ENCODE results near the gene KRT76.

Gene KRT76

DNA sequence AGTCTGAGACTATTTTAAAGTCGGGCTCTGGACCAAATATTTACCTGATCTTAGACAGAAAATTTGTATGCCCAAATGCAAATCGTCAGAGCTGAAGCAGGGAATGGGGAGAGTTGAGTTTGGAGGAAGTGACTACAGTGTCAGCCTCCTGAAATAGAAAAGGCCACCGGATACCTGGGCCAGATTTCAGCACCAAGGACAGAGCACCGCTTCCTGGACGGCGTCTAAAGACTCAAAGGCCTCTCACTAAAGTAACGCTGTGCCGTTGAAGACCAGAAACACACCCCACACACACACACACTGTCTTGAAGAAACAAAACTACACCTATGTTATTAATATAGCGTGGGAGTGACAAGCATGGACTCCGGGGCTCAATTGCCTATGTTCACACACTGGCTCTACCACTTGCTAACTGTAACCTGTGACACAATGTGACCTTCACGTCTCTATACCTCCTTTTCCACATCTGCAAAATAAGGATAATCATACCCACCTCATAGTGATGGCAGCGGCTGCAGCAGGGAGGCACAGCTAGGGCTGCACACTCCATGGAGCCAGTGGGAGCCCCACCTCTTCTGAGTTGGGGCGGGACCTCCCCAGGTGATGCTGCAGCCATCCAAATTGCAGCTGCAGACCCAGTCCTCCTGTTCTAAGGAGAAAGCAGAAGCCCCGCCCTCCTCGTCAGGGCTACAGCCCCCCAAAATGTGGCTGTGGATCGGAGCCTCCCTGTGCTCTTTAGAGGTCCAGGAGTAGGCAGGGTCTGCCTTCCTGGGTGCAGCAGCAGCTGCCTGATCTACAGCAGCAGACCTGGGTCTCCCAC is 35.6 kb downstream of the KRT76 start:
- H3K4me3 Mint-ChIP-seq, result no peak overlapping the region
- ATAC-seq (ENCODE audit: low read depth) (no peak), DNase-seq (ENCODE audit: low spot score in 2 of 2) (no peak)
- no peak overlapping the region for H3K27ac Mint-ChIP-seq
- H3K4me1 Mint-ChIP-seq, result no peaks in the 10 kb centered on the region
- no peaks in the 10 kb centered on the region for H3K9me3 Mint-ChIP-seq
- no peaks in the 10 kb centered on the region for H3K36me3 Mint-ChIP-seq
- H3K27me3 Mint-ChIP-seq, result peaks cover 11% of the 10 kb centered on the region

GRCh38 chr12:52740584-52740983 is 36.6 kb downstream of the KRT76 start:
- peaks cover 11% of the 10 kb centered on the region for H3K27me3 Mint-ChIP-seq
- no peak overlapping the region for H3K4me3 Mint-ChIP-seq
- no peak overlapping the region for H3K27ac Mint-ChIP-seq
- H3K9me3 Mint-ChIP-seq, result no peaks in the 10 kb centered on the region
- H3K36me3 Mint-ChIP-seq, result no peaks in the 10 kb centered on the region
- DNase-seq (ENCODE audit: low spot score in 2 of 2) (no peak), ATAC-seq (ENCODE audit: low read depth) (no peak)
- H3K4me1 Mint-ChIP-seq, result no peaks in the 10 kb centered on the region

- no peaks in the 10 kb centered on the region for H3K36me3 Mint-ChIP-seq
- ATAC-seq (ENCODE audit: low read depth) (no peak), DNase-seq (ENCODE audit: low spot score in 2 of 2) (no peak)
- H3K4me3 Mint-ChIP-seq, result no peak overlapping the region
- no peaks in the 10 kb centered on the region for H3K4me1 Mint-ChIP-seq
- peaks cover 14% of the 10 kb centered on the region for H3K27me3 Mint-ChIP-seq
- H3K27ac Mint-ChIP-seq, result no peak overlapping the region
- H3K9me3 Mint-ChIP-seq, result no peaks in the 10 kb centered on the region
Measured at GRCh38 chr12:52739963-52740362, 37.2 kb downstream of the KRT76 start.

DNA sequence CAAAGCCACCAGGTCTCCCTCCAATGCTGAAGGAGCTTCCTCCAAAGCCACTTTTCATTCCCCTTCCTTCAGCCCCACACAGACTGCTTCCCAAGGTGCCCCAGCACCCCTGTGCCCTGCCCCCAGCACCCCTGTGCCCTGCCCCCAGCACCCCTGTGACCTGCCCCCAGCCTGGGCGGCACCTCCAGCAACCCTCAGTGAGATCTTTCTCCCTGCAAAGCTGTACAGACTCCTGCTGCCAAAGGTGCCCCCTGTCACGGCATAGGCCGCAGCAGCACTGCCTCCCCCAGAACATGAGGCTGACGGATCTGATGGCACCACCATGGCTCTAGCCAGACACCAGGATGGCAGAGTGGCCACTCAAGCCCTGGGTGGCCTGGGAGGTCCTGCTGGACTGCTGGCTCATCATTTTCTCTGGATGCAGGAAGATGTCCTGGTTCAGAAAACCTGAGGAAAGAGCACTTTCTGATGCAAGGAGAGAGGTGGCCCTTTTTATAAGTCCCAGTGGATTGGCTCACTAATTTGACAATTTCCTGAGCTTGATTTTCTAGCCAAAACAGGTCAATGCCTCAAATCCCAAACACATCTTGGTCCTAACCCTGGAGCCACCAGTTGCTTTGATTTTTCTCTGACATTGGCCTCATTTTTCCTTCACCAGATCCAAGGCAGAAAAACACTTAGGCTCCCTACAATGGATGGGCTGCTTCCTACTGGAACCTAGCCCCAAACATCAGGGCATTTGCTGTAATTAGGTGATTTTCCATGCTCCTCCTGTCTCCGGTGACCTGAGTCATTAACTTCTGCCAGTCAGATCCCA is 41.1 kb downstream of the KRT76 start:
- Mint-ChIP-seq H3K27me3 (peaks cover 15% of the 10 kb centered on the region), H3K4me3 (no peak overlapping the region), H3K4me1 (no peaks in the 10 kb centered on the region), H3K36me3 (no peaks in the 10 kb centered on the region), H3K9me3 (no peaks in the 10 kb centered on the region), H3K27ac (no peak overlapping the region)
- DNase-seq (ENCODE audit: low spot score in 2 of 2), result no peak
- no peak for ATAC-seq (ENCODE audit: low read depth)

DNA sequence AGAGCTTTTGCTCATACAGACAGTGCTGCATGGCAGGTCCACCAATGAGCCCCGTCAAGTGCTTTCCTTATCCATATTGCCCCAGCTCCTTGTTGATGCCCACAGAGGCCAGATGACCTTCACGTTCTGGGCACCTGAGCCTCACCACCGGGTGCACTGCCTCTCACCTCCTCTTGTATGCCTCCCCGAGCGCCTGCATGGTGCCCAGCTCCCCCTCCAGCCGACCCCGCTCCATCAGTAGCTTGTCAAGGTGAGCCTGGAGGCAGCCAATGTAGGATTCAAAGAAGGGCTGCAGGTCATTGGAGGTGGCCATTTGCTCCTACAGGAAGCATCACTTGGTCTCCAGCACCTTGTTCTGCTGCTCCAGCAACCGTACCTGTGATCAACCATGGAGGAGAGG is 42.0 kb downstream of the KRT76 start:
- H3K4me3 Mint-ChIP-seq, result no peak overlapping the region
- DNase-seq (ENCODE audit: low spot score in 2 of 2), result no peak
- peaks cover 4% of the 10 kb centered on the region for H3K9me3 Mint-ChIP-seq
- peaks cover 18% of the 10 kb centered on the region for H3K27me3 Mint-ChIP-seq
- ATAC-seq (ENCODE audit: low read depth), result no peak
- no peaks in the 10 kb centered on the region for H3K36me3 Mint-ChIP-seq
- H3K27ac Mint-ChIP-seq, result no peak overlapping the region
- H3K4me1 Mint-ChIP-seq, result no peaks in the 10 kb centered on the region

- DNase-seq (ENCODE audit: low spot score in 2 of 2) (no peak), ATAC-seq (ENCODE audit: low read depth) (no peak)
- no peak overlapping the region for H3K4me3 Mint-ChIP-seq
- peaks cover 4% of the 10 kb centered on the region for H3K9me3 Mint-ChIP-seq
- peaks cover 14% of the 10 kb centered on the region for H3K27me3 Mint-ChIP-seq
- H3K27ac Mint-ChIP-seq, result no peak overlapping the region
- no peaks in the 10 kb centered on the region for H3K36me3 Mint-ChIP-seq
- H3K4me1 Mint-ChIP-seq, result no peaks in the 10 kb centered on the region
Measured at GRCh38 chr12:52730793-52731192, 46.4 kb downstream of the KRT76 start.

GRCh38 chr12:52730383-52730782 is 46.8 kb downstream of the KRT76 start:
- ATAC-seq (ENCODE audit: low read depth) (no peak), DNase-seq (ENCODE audit: low spot score in 2 of 2) (no peak)
- H3K4me3 Mint-ChIP-seq, result no peak overlapping the region
- no peak overlapping the region for H3K27ac Mint-ChIP-seq
- peaks cover 14% of the 10 kb centered on the region for H3K27me3 Mint-ChIP-seq
- H3K36me3 Mint-ChIP-seq, result no peaks in the 10 kb centered on the region
- H3K4me1 Mint-ChIP-seq, result no peaks in the 10 kb centered on the region
- peaks cover 4% of the 10 kb centered on the region for H3K9me3 Mint-ChIP-seq

DNA sequence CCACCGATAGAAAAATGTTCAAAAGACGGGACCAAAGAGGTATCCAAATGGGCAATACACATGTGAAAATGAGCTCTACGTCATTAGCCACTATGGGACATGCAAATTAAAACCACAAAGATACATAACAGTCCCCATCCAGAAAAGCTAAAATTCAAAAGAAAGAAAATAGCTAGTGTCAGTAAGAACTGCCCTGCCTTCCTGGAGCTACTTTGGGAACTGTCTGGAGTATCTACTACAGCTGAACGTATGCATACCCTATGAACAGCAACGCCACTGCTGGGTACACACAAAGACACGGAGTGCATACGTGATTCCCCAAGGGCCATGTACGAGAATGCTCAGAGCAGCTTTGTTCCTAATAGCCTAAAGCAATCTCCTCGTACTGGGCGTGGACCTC is 48.0 kb downstream of the KRT76 start:
- Mint-ChIP-seq H3K4me1 (no peaks in the 10 kb centered on the region), H3K4me3 (no peak overlapping the region), H3K9me3 (peaks cover 4% of the 10 kb centered on the region), H3K36me3 (no peaks in the 10 kb centered on the region), H3K27me3 (peaks cover 8% of the 10 kb centered on the region), H3K27ac (no peak overlapping the region)
- ATAC-seq (ENCODE audit: low read depth), result no peak
- no peak for DNase-seq (ENCODE audit: low spot score in 2 of 2)

DNA sequence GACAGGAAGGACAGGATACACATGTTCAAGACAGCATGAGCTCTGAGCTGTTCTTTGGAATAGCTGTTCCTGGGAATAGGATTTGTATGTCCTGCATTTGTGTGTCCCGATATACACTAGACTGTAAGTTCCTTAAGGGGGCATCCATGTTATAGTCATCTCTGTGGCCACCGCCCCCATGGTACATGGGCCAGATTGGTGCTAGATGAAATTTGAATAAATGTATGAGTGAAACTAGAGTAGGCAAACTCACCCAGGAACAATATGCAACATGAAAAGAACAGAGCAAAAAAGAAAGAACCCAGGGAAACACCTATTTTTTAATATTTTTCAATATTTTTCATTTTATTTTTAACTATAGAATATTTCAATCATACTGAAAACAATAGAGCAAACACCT is 48.8 kb downstream of the KRT76 start:
- Mint-ChIP-seq H3K27me3 (peaks cover 7% of the 10 kb centered on the region), H3K9me3 (peaks cover 4% of the 10 kb centered on the region), H3K4me3 (no peak overlapping the region), H3K4me1 (no peaks in the 10 kb centered on the region), H3K36me3 (no peaks in the 10 kb centered on the region), H3K27ac (no peak overlapping the region)
- no peak for DNase-seq (ENCODE audit: low spot score in 2 of 2)
- ATAC-seq (ENCODE audit: low read depth), result no peak

- H3K4me1 Mint-ChIP-seq, result no peaks in the 10 kb centered on the region
- H3K9me3 Mint-ChIP-seq, result peaks cover 4% of the 10 kb centered on the region
- no peak overlapping the region for H3K27ac Mint-ChIP-seq
- H3K4me3 Mint-ChIP-seq, result no peak overlapping the region
- no peak for ATAC-seq (ENCODE audit: low read depth)
- no peak for DNase-seq (ENCODE audit: low spot score in 2 of 2)
- H3K36me3 Mint-ChIP-seq, result no peaks in the 10 kb centered on the region
- H3K27me3 Mint-ChIP-seq, result peaks cover 13% of the 10 kb centered on the region
Measured at GRCh38 chr12:52727037-52727436, 50.1 kb downstream of the KRT76 start.

GRCh38 chr12:52726451-52726850 is 50.7 kb downstream of the KRT76 start:
- Mint-ChIP-seq H3K27ac (no peak overlapping the region), H3K9me3 (peaks cover 4% of the 10 kb centered on the region)
- ATAC-seq (ENCODE audit: low read depth), result no peak

DNA sequence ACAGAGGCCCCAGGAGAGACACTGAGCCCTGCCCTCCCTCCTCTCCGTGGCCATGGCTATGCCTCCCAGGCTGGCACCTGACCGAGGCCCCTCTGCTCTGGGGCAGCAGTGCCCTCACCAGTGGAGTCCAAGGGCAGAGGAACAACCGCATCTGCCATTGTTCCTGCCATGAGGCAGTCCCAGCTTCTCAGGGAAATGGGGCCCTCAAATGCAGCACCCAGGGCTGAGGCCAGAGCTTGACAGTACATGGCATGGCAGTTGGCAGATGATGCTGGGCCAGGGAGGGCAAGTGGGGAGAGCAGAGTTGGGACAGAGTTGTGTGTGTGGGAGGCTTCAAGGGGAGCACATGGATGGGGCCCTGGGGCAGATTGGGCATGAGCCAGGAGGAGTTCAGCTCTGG is 52.8 kb downstream of the KRT76 start:
- ATAC-seq (ENCODE audit: low read depth) (no peak), DNase-seq (ENCODE audit: low spot score in 2 of 2) (no peak)
- H3K4me1 Mint-ChIP-seq, result no peaks in the 10 kb centered on the region
- H3K27me3 Mint-ChIP-seq, result peaks cover 13% of the 10 kb centered on the region
- H3K36me3 Mint-ChIP-seq, result no peaks in the 10 kb centered on the region
- H3K4me3 Mint-ChIP-seq, result no peak overlapping the region
- no peaks in the 10 kb centered on the region for H3K9me3 Mint-ChIP-seq
- no peak overlapping the region for H3K27ac Mint-ChIP-seq

More at GRCh38 chr12:52726451-52726850, 50.7 kb downstream of the KRT76 start:
- Mint-ChIP-seq H3K4me3 (no peak overlapping the region), H3K27me3 (peaks cover 13% of the 10 kb centered on the region), H3K4me1 (no peaks in the 10 kb centered on the region), H3K36me3 (no peaks in the 10 kb centered on the region)
- no peak for DNase-seq (ENCODE audit: low spot score in 2 of 2)

GRCh38 chr12:52722680-52723079 is 54.5 kb downstream of the KRT76 start:
- no peaks in the 10 kb centered on the region for H3K9me3 Mint-ChIP-seq
- H3K36me3 Mint-ChIP-seq, result no peaks in the 10 kb centered on the region
- no peak overlapping the region for H3K4me3 Mint-ChIP-seq
- no peak for DNase-seq (ENCODE audit: low spot score in 2 of 2)
- no peak for ATAC-seq (ENCODE audit: low read depth)
- H3K27me3 Mint-ChIP-seq, result peaks cover 15% of the 10 kb centered on the region
- no peak overlapping the region for H3K27ac Mint-ChIP-seq
- H3K4me1 Mint-ChIP-seq, result no peaks in the 10 kb centered on the region

DNA sequence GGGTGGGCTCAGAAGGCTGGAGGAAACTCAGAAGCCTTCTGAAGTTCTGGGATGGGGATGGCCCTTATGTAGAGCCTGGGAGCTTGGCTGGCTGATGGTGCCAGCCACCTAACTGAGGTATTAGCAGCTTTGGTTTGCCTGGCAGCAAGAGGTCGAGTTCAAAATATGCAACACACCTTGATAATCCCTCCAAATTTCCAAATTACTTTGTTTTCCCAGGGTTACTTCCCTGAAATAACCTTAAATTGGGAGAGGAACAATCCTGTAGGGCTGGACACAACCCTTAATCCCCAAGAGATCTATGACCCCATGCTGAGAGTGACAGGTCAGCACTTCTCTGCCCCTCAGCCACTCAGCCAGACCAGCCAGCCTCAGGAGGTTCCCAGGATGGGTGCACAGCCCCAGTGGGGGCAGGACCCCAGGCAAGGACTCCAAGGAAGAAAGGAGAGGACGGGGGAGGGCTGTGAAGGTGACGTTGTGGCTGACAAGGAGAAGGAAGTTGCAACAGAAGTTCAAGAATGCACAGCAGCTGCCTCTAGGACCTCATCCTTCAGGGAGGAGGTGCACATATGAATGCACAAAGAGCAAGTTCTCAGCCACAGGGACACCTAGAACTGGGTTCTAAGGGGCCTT is 55.2 kb downstream of the KRT76 start:
- H3K9me3 Mint-ChIP-seq, result no peaks in the 10 kb centered on the region
- ATAC-seq (ENCODE audit: low read depth) (no peak), DNase-seq (ENCODE audit: low spot score in 2 of 2) (no peak)
- peaks cover 16% of the 10 kb centered on the region for H3K27me3 Mint-ChIP-seq
- no peaks in the 10 kb centered on the region for H3K36me3 Mint-ChIP-seq
- no peak overlapping the region for H3K4me3 Mint-ChIP-seq
- no peak overlapping the region for H3K27ac Mint-ChIP-seq
- no peaks in the 10 kb centered on the region for H3K4me1 Mint-ChIP-seq

Data from memory B cell (primary cell).